NCI-H2107 (cell line): ENCODE data around the gene ERCC6L.
"Not testable (repeated sequence)": the region's sequence is repeated elsewhere in the genome, so short reads cannot be mapped to it uniquely, and the experiment has no call there.

Experiments
- DNase-seq: peaks from one replicate; lab custom pipeline; 2025; lab: John Stamatoyannopoulos, UW

The ERCC6L gene

DNA sequence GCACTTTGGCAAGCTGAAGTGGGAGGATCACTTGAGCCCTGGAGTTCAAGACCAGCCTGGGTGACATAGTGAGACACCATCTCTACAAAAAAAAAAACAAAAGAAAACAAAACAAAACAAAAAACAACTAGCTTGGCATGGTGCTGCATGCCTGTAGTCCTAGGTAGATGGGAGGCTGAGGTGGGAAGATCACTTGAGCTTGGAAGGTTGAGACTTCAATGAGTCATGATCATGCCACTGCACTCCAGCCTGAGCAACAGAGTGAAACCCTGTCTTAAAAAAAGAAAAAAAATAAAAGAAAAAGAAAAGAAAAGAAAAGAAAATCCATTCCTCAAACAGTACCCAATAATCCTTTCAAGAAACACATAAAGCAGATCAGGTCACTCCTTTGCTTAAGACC, 14.9 kb upstream of the ERCC6L start:
- DNase-seq: no peak

DNA sequence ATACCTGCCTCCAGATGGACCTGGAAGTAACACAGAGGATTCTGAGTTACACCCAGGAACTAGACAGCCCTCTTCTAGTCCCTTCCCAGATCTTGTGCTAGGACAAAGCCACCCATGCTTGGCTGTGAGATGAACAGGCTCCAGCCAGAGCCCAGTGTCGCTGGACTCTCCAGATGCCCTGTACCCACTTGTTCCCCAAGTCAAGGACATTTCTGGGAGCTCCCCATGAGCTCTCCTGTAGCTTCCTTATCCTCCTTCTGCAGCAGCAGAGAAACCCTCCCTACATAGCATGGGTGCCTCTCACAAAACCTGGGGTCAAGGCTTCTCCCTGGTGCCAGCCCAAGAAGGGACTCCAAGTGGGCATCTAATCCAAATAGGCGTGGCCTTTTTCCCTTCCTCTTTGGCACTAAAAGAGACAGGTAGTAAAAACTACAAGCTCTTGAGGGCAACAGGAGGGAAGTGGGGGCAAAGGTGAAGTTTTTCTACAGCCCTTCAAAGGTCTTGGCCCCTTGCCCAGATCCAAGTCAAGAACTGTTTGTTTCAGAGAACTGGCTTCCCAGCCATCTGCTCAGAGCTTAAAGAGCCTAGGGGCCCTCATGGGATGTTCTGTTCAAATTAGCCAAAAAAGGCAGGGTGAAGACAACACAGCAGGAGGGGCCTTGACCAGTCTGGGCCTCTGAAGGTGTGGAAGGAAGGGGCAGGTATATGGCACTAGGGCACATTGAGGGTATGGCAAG, 8.5 kb upstream of the ERCC6L start:
- no peak for DNase-seq

DNA sequence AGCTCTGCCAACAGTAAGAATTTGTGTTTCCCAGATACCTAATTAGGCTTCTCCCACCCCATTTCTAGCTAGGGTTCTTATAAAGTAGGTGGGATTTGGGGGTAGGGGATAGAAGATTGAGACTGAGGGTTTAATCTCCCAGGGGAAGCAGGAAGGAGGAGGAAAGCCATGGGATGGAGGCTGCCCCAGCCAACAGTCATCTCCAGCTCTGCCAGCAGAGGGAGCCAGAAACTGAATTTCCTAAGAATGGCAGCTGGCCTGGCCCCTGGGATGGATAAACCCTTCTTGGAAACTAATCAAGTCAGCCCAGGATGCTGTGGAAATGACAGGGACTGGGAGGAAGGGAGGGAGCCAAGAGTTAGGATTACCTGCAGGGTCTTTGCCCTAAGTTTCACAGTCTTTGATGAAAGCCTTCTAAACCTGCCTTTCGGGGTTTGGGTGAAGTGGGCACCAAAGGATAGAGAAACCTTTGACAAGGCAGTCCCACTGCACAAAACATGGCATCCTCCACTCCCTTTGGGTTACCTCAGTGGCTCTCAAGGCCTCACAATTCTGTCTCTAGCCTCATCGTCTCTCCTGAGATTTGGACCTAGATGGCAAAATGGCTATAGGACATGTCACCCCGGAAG, 6.7 kb upstream of the ERCC6L start:
- DNase-seq: peak; percentile 60

DNA sequence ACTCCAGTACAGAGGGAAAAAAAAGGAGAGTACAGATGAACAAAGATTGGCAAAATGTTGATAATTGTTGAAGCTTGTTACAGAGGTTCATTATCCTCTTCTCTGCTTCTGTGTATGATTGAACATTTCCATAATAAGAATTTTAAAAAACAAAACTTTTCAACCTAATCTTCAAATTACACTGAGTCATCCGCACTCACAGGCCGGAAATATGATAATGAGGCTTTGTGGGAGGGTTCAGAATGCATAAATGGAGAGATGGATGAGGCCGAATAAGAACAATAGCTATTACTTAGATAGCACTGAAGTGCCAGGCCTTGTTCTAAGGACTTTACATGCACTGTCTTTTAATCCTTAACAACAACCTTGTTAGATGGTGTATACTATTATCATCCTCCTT, 4.6 kb upstream of the ERCC6L start:
- no peak for DNase-seq

DNA sequence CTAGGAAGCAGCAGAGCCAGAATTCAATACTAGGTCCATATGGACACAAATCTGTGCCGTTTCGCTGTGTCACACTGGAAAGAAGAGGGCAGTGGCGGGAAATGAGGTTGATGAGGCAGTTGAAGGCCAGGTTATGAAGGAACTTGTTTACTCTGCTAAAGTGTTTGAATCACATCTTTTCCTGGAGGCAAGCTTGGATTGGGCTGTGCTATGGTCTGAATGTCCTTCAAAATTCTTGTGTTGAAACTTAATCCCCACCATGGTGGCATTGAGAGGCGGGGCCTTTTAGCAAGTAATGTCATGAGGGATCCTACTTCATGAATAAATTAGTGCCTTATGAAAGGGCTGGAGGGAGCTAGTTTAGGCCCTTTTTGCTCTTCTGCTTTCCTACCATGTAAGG, 2.1 kb upstream of the ERCC6L start:
- no peak for DNase-seq

DNA sequence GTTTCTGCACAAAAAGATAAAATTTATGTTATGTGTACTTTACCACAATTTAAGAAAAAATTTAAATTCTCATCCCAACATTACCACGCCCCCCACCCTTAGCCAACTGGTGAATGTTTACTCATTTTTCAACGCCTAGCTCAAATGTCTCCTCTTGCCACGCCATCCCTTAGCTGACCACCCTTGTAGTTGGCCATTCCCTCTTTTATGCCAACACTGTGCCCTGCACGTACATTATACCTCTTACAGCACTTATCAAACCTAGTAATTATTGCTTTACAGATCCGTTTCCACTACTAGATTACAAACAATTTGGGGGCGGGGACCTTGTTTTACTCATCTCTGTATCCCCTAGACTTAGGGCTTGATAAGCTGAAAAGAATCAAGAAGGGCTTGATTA, 644 bp downstream of the ERCC6L start:
- DNase-seq: no peak

DNA sequence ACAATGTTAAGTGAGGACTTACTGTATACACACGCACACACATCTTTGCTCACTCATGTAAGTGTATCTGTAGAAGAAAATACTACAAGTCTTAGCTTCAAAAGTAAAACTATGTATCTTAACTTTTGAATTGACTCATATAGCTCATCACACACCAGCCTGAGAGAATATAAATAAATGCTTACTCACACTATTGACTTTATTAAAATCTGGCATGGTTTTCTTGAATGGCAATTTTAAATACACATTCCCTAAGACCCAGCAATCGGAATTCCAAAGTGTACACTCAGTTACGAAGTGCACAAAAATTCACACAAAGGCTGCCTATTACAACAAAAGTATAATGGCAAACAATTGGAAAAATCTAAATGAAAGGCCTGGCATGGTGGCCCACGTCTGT, 2.0 kb downstream of the ERCC6L start:
- DNase-seq: no peak

DNA sequence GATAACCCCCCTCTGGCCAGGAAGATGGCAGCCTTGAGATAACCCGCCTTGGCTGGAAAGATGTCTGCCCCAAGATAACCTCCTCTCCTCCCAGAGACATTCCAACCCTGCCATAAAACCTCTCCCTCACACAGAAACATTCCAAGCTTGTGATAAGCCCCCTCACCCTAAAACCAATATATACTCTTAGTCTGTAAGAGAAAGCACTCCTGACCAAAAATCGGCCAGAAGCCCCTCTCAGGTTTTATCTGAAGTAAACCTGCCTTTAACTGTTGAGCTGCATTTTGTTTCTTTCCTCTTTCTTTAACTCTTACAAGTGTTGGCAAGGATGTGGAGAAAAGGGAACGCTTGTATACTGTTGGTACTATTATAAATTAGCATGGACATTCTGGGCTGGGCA, 8.5 kb downstream of the ERCC6L start:
- DNase-seq: no peak

DNA sequence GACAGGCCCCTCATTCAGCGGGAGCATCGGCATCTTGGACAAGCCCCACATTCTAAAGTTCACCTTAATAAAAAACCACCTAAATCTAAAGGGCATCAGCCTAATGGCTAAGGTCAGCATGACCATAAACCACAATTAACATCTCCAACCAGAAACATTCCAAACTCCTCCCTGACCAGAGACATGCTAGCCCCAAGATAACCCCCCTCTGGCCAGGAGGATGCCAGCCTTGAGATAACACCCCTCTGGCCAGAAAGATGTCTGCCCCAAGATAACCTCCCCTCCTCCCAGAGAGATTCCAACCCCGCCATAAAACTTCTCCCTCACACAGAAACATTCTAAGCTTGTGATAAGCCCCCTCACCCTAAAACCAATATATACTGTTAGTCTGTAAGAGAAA, 18.5 kb downstream of the ERCC6L start:
- DNase-seq: not testable (repeated sequence)

DNA sequence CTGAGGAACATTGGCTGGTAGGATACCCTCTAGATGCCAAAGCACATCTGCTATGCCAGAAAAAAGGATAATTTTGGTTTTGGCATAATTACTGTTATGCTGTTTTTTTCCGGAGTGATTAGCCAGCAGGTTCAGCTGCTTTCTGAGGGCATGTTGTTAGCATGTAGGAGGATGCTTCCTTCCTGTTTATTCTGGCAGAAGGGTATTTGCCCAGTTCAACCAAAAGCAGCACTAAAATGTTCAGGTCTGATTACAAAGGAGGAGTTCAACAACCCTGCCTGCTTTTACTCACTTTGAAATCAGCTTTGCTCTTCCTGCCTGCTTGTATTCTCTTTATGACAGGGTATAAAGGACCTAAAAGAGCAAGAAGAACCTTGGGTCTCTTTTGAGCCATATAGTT, 21.9 kb downstream of the ERCC6L start:
- DNase-seq: no peak

DNA sequence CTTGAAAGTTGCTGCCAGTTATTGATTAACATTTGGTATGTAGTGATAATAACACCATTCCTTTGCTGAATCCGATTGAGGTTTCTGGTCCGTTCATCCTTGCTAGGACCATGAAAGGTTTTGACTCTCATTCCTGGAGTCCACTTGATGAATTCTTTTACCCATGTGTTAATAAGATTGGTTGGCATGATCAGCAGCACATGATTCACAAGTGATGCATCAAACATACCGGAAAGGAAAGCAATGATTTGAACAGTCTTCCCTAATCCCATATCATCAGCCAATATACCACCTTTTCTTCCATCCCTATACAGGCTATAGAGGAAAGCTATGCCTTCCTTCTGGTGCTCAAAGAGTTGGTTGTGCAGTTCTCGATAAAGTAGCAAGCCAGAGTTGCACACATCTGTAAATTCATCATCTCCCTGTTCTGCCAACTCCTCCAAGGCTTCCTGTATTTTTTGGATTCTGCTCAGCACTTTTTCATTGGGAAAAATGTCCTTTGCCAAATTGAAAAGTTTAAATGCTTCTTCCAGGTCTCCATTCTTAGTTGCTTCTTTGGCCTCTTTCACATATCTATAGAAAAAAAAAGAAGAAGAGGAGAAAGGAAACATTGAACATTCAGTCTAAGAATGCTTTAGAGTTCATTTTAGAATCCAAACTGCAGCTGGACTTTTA, 30.6 kb downstream of the ERCC6L start:
- no peak for DNase-seq

DNA sequence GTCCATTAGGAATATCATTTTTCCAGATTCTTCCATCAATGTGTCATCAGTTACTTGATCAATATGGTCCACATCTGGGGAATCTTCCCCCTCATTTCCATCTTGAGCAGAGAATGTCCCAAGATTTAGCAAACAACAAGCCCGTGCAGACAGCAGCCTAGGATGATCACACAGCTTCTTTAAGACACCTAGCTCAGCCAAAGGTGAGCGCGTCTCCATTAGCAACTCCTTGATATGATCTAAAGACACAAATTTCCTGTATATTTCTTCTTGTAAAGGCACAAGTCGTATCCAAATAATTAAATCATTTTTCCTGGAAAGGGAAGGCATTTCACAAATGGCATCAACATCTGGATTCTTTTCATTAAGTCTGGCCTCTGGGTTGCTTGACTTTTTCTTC, 31.5 kb downstream of the ERCC6L start:
- no peak for DNase-seq

DNA sequence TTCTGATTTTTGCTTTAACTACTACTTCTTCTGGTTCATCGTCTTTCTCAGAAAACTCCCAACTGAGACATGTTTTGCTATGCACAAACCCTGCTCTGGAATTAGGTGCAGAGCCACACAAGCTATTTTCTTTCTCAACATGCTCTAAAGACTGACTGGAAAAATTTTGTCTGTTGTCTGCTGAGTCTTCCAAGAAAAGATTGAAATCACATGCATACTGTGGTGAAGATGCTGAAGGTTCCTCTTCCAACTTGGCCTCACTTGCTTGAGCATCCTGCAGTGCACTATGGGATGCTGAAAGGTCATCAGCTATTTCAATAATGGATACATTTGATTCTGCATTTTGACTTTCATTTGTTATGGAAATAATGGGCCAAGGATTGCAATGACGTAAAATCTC, 33.1 kb downstream of the ERCC6L start:
- no peak for DNase-seq

DNA sequence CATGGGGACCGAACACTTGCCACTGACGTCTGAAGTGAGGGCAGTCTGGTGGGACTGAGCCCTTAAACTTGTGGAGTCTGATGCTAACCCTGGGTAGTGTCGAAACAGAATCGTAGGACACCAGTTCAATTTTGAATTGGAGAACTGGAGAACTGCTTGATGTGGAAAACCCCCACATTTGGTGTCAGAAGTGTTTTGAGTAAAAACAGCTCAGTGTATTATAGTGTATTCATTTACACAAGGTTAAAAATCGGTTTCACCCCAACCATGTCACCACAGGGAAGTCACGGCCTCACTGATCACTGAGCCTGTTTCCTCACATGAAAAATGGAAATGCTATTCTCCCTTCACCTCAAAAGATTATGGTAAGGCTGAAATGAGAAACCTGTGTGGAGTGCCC, 35.4 kb downstream of the ERCC6L start:
- no peak for DNase-seq

DNA sequence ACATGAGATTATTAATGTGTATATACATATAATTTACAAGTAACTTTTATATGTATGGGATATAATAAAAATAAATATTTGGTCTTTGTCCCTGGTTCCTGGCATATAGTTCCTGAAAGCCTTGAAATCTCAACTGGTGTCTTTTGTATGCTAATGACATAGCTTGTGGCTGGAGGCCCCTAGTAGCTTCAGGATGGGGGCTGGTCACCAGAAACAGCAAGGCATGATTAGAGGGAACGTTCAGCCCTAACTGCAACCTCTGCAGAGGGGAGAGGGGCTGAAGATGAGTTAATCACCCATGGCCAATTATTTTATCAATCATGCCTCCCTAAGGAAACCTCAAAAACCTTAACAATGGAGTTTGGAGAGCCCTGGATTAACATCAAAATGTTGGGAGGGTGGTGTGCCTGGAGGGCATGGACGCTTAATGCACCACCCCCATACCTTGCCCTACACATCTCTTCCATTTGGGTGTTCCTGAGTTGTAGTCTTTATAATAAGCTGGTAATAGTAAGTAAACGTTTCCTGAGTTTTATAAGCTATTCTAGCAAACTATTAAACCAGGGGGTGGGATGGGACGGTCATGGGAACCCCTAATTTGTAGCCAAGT, 35.9 kb downstream of the ERCC6L start:
- DNase-seq: no peak

DNA sequence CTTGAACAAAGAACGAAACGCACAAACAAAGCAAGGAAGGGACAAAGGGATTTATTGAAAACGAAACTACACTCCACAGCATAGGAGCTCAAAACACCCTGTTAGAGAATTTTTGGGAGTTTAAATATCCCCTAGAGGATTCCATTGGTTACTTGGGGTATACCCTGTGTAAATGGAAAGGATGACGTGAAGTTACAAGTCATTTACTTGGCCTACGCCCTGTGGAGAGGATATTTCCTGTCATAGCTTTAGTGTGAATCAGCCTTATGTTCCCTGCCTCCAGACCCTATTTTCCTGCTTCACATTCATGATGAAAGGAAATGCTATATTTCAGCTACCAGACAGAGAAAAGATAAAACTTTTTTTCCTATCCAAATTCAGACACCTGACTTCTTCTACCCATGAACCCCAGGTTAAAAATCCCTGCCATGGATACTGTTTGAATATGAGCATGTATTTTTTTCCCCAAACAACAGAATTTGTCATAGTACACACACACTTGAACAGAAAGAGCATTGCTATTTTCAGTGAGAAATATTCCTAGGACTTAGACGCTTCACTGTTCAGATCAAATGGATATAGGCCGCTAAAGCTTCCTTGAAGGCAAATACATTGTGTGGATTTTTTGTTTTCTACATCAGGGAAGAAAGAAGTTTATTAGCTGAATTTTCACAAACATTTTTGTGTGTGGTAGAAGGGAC, 36.8 kb downstream of the ERCC6L start:
- DNase-seq: no peak

DNA sequence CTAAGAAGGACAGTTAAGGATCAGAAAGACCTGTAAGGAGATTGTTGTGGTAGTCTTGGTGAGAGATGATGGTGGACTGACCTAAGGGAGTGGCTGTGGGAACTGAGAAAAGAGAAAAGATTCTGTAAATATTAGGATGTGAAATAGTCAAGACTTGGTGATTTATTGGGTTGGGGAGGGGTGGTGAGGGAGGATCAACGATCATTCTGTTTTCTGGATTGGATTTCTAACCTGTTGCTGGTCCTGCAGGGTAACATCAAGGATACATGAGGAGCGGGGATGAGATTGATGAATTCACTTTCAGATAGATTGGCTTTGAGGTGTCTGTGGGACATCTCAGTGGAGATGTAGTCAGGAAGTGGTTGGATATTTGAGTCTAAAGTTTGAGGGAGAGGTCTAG, 55.9 kb downstream of the ERCC6L start:
- no peak for DNase-seq

DNA sequence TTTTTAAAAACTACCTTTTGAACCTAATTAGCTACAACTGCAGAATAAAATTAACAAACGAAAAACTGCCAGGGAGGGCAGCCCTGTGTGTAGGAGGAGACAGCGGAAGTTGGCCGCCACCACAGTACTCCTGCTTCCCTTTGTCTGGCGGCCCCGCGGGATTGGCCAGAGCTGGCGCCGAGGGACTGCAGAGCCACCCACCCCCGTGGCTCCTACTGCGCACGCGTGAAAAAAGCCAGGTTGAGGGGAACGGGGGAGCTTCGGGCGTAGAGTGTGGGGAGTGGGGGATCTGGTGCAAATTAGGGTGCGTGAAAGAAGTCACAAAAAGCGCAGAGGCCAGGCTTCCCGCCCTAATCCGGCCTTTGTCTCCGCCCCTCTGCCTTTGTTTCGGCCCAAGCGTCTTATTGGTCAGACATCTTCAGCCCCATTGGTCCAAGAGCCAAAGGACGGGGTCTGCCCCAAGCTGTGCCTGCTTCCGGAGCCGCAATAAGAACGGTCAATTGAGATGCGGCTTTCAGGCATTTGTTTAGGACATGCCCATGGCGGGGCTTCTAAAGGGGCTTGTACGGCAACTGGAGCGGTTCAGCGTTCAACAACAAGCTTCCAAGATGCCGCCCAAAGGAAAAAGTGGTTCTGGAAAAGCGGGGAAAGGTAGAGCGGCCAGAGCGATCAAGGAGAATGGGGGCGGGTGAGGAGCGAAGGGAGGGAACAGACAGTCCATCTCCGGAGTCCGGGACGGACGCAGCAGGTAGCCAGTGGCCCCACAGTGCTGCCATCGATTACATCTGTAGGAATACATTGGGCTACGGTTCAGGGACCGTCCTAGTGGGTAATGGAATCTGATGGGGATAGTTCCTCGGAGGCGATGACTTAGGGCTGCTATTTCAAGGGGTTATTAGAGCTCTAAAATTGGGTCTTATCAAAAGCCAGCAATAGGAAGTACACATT, 57.4 kb downstream of the ERCC6L start, which contains the start of gene PIN4:
TSS of gene PIN4 (plus strand) at position 580 of the 948 bp plus-strand sequence. CDS start at position 609, 29 bp downstream.
- peak; percentile 95 for DNase-seq

DNA sequence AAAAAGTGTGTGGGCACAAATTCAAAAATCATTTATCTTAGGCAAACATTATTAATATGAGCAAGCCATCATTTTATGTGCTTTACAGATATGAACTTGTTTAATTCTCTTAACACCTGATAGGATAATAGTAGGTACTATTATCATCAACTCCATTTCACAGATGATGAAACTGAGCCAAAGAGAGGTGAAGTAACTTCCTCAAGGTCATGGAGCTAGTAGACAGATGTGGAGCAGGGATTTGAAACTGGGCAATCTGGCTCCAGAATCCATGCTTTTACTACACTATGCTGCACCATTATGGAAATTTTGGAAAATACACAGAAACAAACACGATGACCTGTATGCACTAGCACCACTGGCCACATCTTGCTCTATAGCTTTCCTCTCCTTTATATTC, 58.3 kb downstream of the ERCC6L start:
- DNase-seq: no peak

DNA sequence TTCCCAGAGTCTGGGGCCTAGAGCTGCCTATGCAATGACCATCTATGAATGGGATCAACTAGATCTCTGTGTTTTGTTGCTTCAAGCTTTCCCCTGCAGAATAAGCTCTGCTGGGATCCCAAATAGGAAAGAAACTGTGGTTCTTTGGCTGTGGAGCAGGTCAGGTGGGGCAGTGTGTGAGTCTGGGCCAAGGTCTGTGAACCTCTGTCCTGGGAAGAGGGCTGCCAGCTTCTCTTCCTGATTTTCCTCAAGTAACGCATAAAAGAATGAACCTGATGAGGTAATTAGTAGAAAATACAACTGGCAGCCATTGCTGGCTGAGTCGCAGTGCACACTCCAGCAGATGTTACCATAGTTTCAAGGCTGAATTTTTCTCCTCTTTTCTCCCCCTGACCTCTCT, 61.8 kb downstream of the ERCC6L start:
- no peak for DNase-seq

DNA sequence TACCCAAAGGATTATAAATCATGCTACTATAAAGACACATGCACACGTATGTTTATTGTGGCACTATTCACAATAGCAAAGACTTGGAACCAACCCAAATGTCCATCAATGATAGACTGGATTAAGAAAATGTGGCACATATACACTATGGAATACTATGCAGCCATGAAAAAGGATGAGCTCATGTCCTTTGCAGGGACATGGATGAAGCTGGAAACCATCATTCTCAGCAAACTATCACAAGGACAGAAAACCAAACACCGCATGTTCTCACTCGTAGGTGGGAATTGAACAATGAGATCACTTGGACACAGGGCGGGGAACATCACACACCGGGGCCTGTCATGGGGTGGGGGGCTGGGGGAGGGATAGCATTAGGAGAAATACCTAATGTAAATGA, 62.5 kb downstream of the ERCC6L start:
- not testable (repeated sequence) for DNase-seq
